NAMALWA (cell line): ENCODE measurements around the gene CFAP20DC.

ENCODE experiments used
- DNase-seq: peaks from one replicate; pipeline ENCODE4 v3.0.0-alpha.2; 2015; ENCODE audit warnings: low spot score

The CFAP20DC gene

GRCh38 chr3:58693940-58694850 is 355.6 kb downstream of the CFAP20DC start:
- DNase-seq = no peak

GRCh38 chr3:58692484-58692883 is 357.3 kb downstream of the CFAP20DC start:
- DNase-seq = no peak
